PC-3 (cell line): ENCODE measurements around the gene PDK1. TPM values are rescaled to one million over a fixed set of nuclear protein-coding genes. Genes with fewer than 3 reads are reported as not detected.
"Not testable (repeated sequence)": the region's sequence is repeated elsewhere in the genome, so short reads cannot be mapped to it uniquely, and the experiment has no call there.

ENCODE experiments used
- ATAC-seq: fragments of 200-7000 bp; cut with Tn5 transposase; 2 replicates; pipeline ENCODE4 v1.9.1; 2020; ENCODE audit warnings: mild to moderate bottlenecking, moderate library complexity
- BruUV-seq: library from RNA; stranded (reverse); fragments of 400-500 nt; replicated peaks from 2 replicates; lab custom pipeline; 2021; lab: Mats Ljungman, UMichigan
- CTCF ChIA-PET: fragments of 300-600 bp; sonication (Branson Sonifier 250); formaldehyde crosslinking; loops from one replicate; lab custom pipeline; 2022; ENCODE audit warnings: antibody characterized with exemption; lab: Charles Lee
- POLR2A ChIA-PET: fragments of 300-600 bp; sonication (Branson Sonifier 250); formaldehyde crosslinking; loops from one replicate; lab custom pipeline; 2022; ENCODE audit warnings: antibody characterized with exemption; ENCODE audit not compliant: unreplicated experiment; lab: Charles Lee
- DNase-seq: peaks from one replicate; pipeline ENCODE4 v3.0.0-alpha.2; 2015
- H2AFZ ChIP-seq: fragments of 300-600 bp; sonication (generic); 2 replicates; pipeline ENCODE4 v1.6.0; 2016; ENCODE audit warnings: antibody characterized with exemption, low read length
- H3F3A ChIP-seq: fragments of 300-600 bp; sonication (generic); one replicate; pipeline ENCODE4 v1.6.0; 2017; ENCODE audit warnings: antibody characterized with exemption, low read length, control low read depth, mild to moderate bottlenecking; ENCODE audit not compliant: unreplicated experiment
- H3K27ac ChIP-seq: fragments of 300-600 bp; sonication (generic); 2 replicates; pipeline ENCODE4 v1.5.1; 2016; ENCODE audit warnings: mild to moderate bottlenecking, low read length
- H3K27me3 ChIP-seq: fragments of 300-600 bp; sonication (generic); 2 replicates; pipeline ENCODE4 v1.6.1; 2016; ENCODE audit warnings: low read length, mixed read lengths
- H3K36me3 ChIP-seq: fragments of 300-600 bp; sonication (generic); 2 replicates; pipeline ENCODE4 v1.6.1; 2016; ENCODE audit warnings: low read depth, mixed run types, low read length, mixed read lengths
- H3K4me1 ChIP-seq: fragments of 300-600 bp; sonication (generic); 2 replicates; pipeline ENCODE4 v1.5.1; 2016; ENCODE audit warnings: low read length; ENCODE audit not compliant: insufficient read depth
- H3K4me2 ChIP-seq: fragments of 300-600 bp; sonication (generic); 2 replicates; pipeline ENCODE4 v1.6.0; 2016; ENCODE audit warnings: low read length
- H3K4me3 ChIP-seq: fragments of 300-600 bp; sonication (generic); 2 replicates; pipeline ENCODE4 v1.5.1; 2016; ENCODE audit warnings: mild to moderate bottlenecking, low read length, mixed read lengths
- H3K79me2 ChIP-seq: fragments of 300-600 bp; sonication (generic); 2 replicates; pipeline ENCODE4 v1.6.1; 2017; ENCODE audit warnings: low read length, mixed read lengths
- H3K9ac ChIP-seq: fragments of 300-600 bp; sonication (generic); 2 replicates; pipeline ENCODE4 v1.6.0; 2016; ENCODE audit warnings: mild to moderate bottlenecking, low read length
- H3K9me2 ChIP-seq: fragments of 300-600 bp; sonication (generic); replicated peaks from 2 replicates; pipeline ENCODE4 v1.6.1; 2016; ENCODE audit warnings: mixed run types, low read length, mixed read lengths
- H3K9me3 ChIP-seq: fragments of 300-600 bp; sonication (generic); 2 replicates; pipeline ENCODE4 v1.6.1; 2016; ENCODE audit warnings: low read length, mixed read lengths
- H4K20me1 ChIP-seq: fragments of 300-600 bp; sonication (generic); 2 replicates; pipeline ENCODE4 v1.6.1; 2016; ENCODE audit warnings: low read length, mixed read lengths
- EZH2 ChIP-seq: fragments of 300-600 bp; sonication (generic); IDR thresholded peaks from one replicate; pipeline ENCODE4 v1.6.1; 2017; ENCODE audit warnings: antibody characterized with exemption, mild to moderate bottlenecking, low read length; ENCODE audit not compliant: unreplicated experiment
- EZH2phosphoT487 ChIP-seq: fragments of 300-600 bp; sonication (generic); IDR thresholded peaks from 2 replicates; pipeline ENCODE4 v1.6.1; 2018; ENCODE audit warnings: mild to moderate bottlenecking, antibody characterized with exemption, low read length, borderline replicate concordance
- intact Hi-C: fragments of 100-400 bp; cut with micrococcal nuclease; formaldehyde crosslinking; loops from 2 replicates; pipeline ENCODE4 v1.9.0; 2023
- total RNA-seq: library from RNA; depleted of rRNA; stranded (reverse); fragments of >200 nt; gene quantifications from 2 replicates; pipeline ENCODE4 v1.2.3, GENCODE V29; 2014
- TF ChIP-seq, protein P1 (sequence below): fragments of 300-600 bp; sonication (generic); conservative IDR thresholded peaks from 2 replicates; pipeline ENCODE4 v1.5.1; 2017; ENCODE audit warnings: antibody characterized with exemption, low read depth, mild to moderate bottlenecking, low read length

Gene PDK1
- total RNA-seq, 1 experiment from 2014 or later: 45.8 TPM

DNA sequence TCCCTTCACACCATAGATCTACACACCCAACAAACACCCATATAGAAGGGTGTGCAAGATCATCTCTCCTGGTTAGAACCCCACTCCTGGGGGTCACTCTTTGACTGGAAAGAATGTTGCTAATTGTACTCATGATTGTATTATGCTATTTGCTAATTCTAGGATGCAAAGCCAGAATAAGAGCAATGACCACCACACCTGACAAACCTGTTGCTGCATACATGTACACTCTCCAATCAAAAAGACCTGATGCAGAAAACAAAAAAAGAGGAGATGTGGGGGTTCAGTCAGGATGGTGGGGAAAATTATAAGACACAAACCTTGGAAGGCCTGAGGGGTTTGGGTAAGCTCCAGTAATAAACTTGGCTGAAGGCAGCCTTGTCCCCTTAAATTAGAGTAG, 36.9 kb upstream of the PDK1 start:
- Histone ChIP-seq H3K79me2 (no peaks in the 10 kb centered on the region), H3K9me2 (no peaks in the 10 kb centered on the region), H3K4me1 (no peaks in the 10 kb centered on the region), H3K9me3 (no peaks in the 10 kb centered on the region), H3K9ac (no peak overlapping the region), H3K36me3 (no peaks in the 10 kb centered on the region), H2AFZ (no peak overlapping the region), H3K27ac (no peak overlapping the region), H4K20me1 (no peaks in the 10 kb centered on the region), H3F3A (no peaks in the 10 kb centered on the region), H3K4me2 (no peak overlapping the region), H3K27me3 (no peaks in the 10 kb centered on the region), H3K4me3 (no peak overlapping the region)
- BruUV-seq: no TSS peak
- no peak for ATAC-seq
- TF ChIP-seq EZH2 (no peak), EZH2phosphoT487 (no peak)
- TF ChIP-seq, protein P1, sequence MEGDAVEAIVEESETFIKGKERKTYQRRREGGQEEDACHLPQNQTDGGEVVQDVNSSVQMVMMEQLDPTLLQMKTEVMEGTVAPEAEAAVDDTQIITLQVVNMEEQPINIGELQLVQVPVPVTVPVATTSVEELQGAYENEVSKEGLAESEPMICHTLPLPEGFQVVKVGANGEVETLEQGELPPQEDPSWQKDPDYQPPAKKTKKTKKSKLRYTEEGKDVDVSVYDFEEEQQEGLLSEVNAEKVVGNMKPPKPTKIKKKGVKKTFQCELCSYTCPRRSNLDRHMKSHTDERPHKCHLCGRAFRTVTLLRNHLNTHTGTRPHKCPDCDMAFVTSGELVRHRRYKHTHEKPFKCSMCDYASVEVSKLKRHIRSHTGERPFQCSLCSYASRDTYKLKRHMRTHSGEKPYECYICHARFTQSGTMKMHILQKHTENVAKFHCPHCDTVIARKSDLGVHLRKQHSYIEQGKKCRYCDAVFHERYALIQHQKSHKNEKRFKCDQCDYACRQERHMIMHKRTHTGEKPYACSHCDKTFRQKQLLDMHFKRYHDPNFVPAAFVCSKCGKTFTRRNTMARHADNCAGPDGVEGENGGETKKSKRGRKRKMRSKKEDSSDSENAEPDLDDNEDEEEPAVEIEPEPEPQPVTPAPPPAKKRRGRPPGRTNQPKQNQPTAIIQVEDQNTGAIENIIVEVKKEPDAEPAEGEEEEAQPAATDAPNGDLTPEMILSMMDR: no peak
- ChIA-PET CTCF (no interaction called here), POLR2A (no interaction called here)
- no peak for DNase-seq
- intact Hi-C loops: no loop called here

- no peak overlapping the region for H3K9ac ChIP-seq
- H4K20me1 ChIP-seq: no peaks in the 10 kb centered on the region
- no peaks in the 10 kb centered on the region for H3K27me3 ChIP-seq
- no peaks in the 10 kb centered on the region for H3F3A ChIP-seq
- H3K9me3 ChIP-seq: 0 out of 2 replicates have a peak, but pooled peaks cover 2% of the 10 kb centered on the region
- DNase-seq (peak; percentile 20), ATAC-seq (no peak)
- ChIA-PET POLR2A (no interaction called here), CTCF (no interaction called here)
- no peaks in the 10 kb centered on the region for H3K9me2 ChIP-seq
- intact Hi-C loops: no loop called here
- no peak overlapping the region for H2AFZ ChIP-seq
- H3K36me3 ChIP-seq: no peaks in the 10 kb centered on the region
- no peak overlapping the region for H3K4me2 ChIP-seq
- no peak overlapping the region for H3K4me3 ChIP-seq
- H3K27ac ChIP-seq: no peak overlapping the region
- no peak for TF ChIP-seq EZH2
- TF ChIP-seq, protein P1: no peak
- TF ChIP-seq EZH2phosphoT487: no peak
- no peaks in the 10 kb centered on the region for H3K4me1 ChIP-seq
- no peaks in the 10 kb centered on the region for H3K79me2 ChIP-seq
- no TSS peak for BruUV-seq
Observed at GRCh38 chr2:172525601-172526000, 30.3 kb upstream of the PDK1 start.

GRCh38 chr2:172531309-172531708, 24.6 kb upstream of the PDK1 start:
- DNase-seq (no peak), ATAC-seq (no peak)
- H3K4me1 ChIP-seq: no peaks in the 10 kb centered on the region
- no peak for TF ChIP-seq EZH2
- no peak overlapping the region for H3K27ac ChIP-seq
- H3K9me2 ChIP-seq: no peaks in the 10 kb centered on the region
- H3K36me3 ChIP-seq: no peaks in the 10 kb centered on the region
- H3K79me2 ChIP-seq: no peaks in the 10 kb centered on the region
- H3K9me3 ChIP-seq: no peaks in the 10 kb centered on the region
- no peaks in the 10 kb centered on the region for H3F3A ChIP-seq
- H3K9ac ChIP-seq: no peak overlapping the region
- H3K4me2 ChIP-seq: no peak overlapping the region
- POLR2A ChIA-PET: no interaction called here
- H3K4me3 ChIP-seq: no peak overlapping the region
- no peaks in the 10 kb centered on the region for H4K20me1 ChIP-seq
- no peaks in the 10 kb centered on the region for H3K27me3 ChIP-seq
- H2AFZ ChIP-seq: no peak overlapping the region
- no TSS peak for BruUV-seq
- CTCF ChIA-PET: no interaction called here
- intact Hi-C loops: no loop called here

- intact Hi-C loops: not testable (repeated sequence)
Observed at GRCh38 chr2:172532461-172532860, 23.4 kb upstream of the PDK1 start.

More at GRCh38 chr2:172532461-172532860, 23.4 kb upstream of the PDK1 start:
- H3K4me2 ChIP-seq, H4K20me1 ChIP-seq, CTCF ChIA-PET, H3F3A ChIP-seq, H3K27ac ChIP-seq, H3K79me2 ChIP-seq, ATAC-seq, POLR2A ChIA-PET, H3K4me1 ChIP-seq, H3K4me3 ChIP-seq, H3K27me3 ChIP-seq, BruUV-seq, DNase-seq, H3K36me3 ChIP-seq, H3K9me2 ChIP-seq, H2AFZ ChIP-seq, H3K9ac ChIP-seq, H3K9me3 ChIP-seq: not testable (repeated sequence)
